Endothelial cell of umbilical vein (primary cell): ENCODE data around the gene ZNF280D. TPM values are rescaled to one million over a fixed set of nuclear protein-coding genes. Genes with fewer than 3 reads are reported as not detected.

ENCODE experiments used
- BruUV-seq: library from RNA; stranded (reverse); fragments of 400-500 nt; replicated peaks from 2 replicates; lab custom pipeline; 2021; lab: Mats Ljungman, UMichigan
- CTCF ChIA-PET: fragments of 300-600, 350-600 bp; sonication (Branson Sonifier 250); formaldehyde crosslinking; loops from one replicate; lab custom pipeline; 2021; ENCODE audit warnings: antibody characterized with exemption, inconsistent platforms; lab: Charles Lee
- POLR2A ChIA-PET: fragments of 300-600, 350-600 bp; sonication (Branson Sonifier 250); formaldehyde crosslinking; loops from one replicate; lab custom pipeline; 2021; ENCODE audit warnings: antibody characterized with exemption, inconsistent platforms; lab: Charles Lee
- DNase-seq: peaks from one replicate; pipeline ENCODE4 v3.0.0-alpha.2; 2011; ENCODE audit warnings: low read depth, low spot score
- FAIRE-seq: peaks from 2 replicates; lab custom pipeline; 2011; peaks lifted over from hg19 to GRCh38; lab: Jason Lieb, UNC
- H2AFZ ChIP-seq: 2 replicates; pipeline ENCODE4 v1.6.0; 2012; ENCODE audit warnings: low read depth, low read length, control low read depth, inconsistent platforms
- H3K27ac ChIP-seq: 2 replicates; pipeline ENCODE4 v1.5.1; 2011; ENCODE audit warnings: low read depth, mild to moderate bottlenecking, control low read depth, low read length, moderate library complexity; ENCODE audit not compliant: insufficient read depth
- H3K27me3 ChIP-seq, 2 experiments: 2 replicates each; pipeline versions ENCODE4 v1.6.0 to v1.6.1; 2011; ENCODE audit warnings: low read length in 2 of 2, mixed read lengths in 1 of 2; ENCODE audit not compliant: control insufficient read depth in 2 of 2, insufficient read depth in 2 of 2
- H3K36me3 ChIP-seq, 2 experiments: 2 replicates in 1 of 2; 3 replicates in 1 of 2; pipeline ENCODE4 v1.5.1; 2011; ENCODE audit warnings: low read length in 2 of 2, mild to moderate bottlenecking in 1 of 2, moderate library complexity in 1 of 2; ENCODE audit not compliant: control insufficient read depth in 2 of 2, insufficient read depth in 2 of 2; ENCODE audit errors: extremely low read depth in 1 of 2
- H3K4me1 ChIP-seq: 3 replicates; pipeline ENCODE4 v1.5.1; 2011; ENCODE audit warnings: mild to moderate bottlenecking, low read length; ENCODE audit not compliant: control insufficient read depth, insufficient read depth; ENCODE audit errors: extremely low read depth
- H3K4me2 ChIP-seq: 2 replicates; pipeline ENCODE4 v1.6.1; 2011; ENCODE audit warnings: low read length, control low read depth, mixed read lengths; ENCODE audit not compliant: insufficient read depth
- H3K4me3 ChIP-seq, 3 experiments: fragments of 200-600 bp in 1 of 3; sonication (generic), shearing (Covaris generic) in 1 of 3; replicated peaks in 1 of 3; 2 replicates each; pipeline ENCODE4 v1.5.1; 2011 to 2016; ENCODE audit warnings: control low read depth in 3 of 3, low read length in 3 of 3, mild to moderate bottlenecking in 2 of 3, inconsistent platforms in 1 of 3, low read depth in 1 of 3, moderate library complexity in 1 of 3; ENCODE audit not compliant: insufficient read depth in 1 of 3
- H3K79me2 ChIP-seq: 2 replicates; pipeline ENCODE4 v1.6.0; 2012; ENCODE audit warnings: low read length, inconsistent platforms; ENCODE audit not compliant: control insufficient read depth, insufficient read depth
- H3K9ac ChIP-seq: replicated peaks from 2 replicates; pipeline ENCODE3; 2011; ENCODE audit warnings: low read length, control low read depth; ENCODE audit not compliant: insufficient read depth; ENCODE audit errors: extremely low read depth
- H3K9me1 ChIP-seq: replicated peaks from 3 replicates; pipeline ENCODE4 v1.6.0; 2011; ENCODE audit warnings: mild to moderate bottlenecking, low read length; ENCODE audit not compliant: control insufficient read depth, insufficient read depth; ENCODE audit errors: extremely low read depth
- H3K9me3 ChIP-seq: replicated peaks from 2 replicates; pipeline ENCODE4 v1.5.1; 2012; ENCODE audit warnings: low read length, inconsistent platforms; ENCODE audit not compliant: control insufficient read depth, insufficient read depth
- H4K20me1 ChIP-seq: replicated peaks from 2 replicates; pipeline ENCODE3; 2011; ENCODE audit warnings: mild to moderate bottlenecking, low read length; ENCODE audit not compliant: control insufficient read depth, insufficient read depth; ENCODE audit errors: extremely low read depth
- EZH2 ChIP-seq: IDR thresholded peaks from 2 replicates; pipeline ENCODE4 v1.6.1; 2012; ENCODE audit warnings: borderline replicate concordance, low read depth, mild to moderate bottlenecking, moderate library complexity, low read length, inconsistent platforms; ENCODE audit not compliant: severe bottlenecking
- FOS ChIP-seq: IDR thresholded peaks from 2 replicates; pipeline ENCODE4 v1.6.1; 2011; ENCODE audit warnings: mild to moderate bottlenecking, low read length, moderate library complexity, borderline replicate concordance; ENCODE audit not compliant: insufficient read depth
- GATA2 ChIP-seq: IDR thresholded peaks from 2 replicates; pipeline ENCODE4 v1.7.0; 2011; ENCODE audit warnings: low read depth, mild to moderate bottlenecking, moderate library complexity, mixed read lengths, low read length; ENCODE audit not compliant: insufficient read length, insufficient read depth
- JUN ChIP-seq: IDR thresholded peaks from 2 replicates; pipeline ENCODE4 v1.6.1; 2011; ENCODE audit warnings: borderline replicate concordance, low read depth; ENCODE audit not compliant: insufficient read length, insufficient read depth
- MAX ChIP-seq: IDR thresholded peaks from 2 replicates; pipeline ENCODE4 v1.6.1; 2011; ENCODE audit not compliant: insufficient read depth, insufficient read length
- MYC ChIP-seq: IDR thresholded peaks from one replicate; pipeline ENCODE4 v1.6.1; 2011; ENCODE audit warnings: mild to moderate bottlenecking, low read depth, low read length
- POLR2A ChIP-seq: IDR thresholded peaks from 2 replicates; pipeline ENCODE4 v1.6.1; 2012; ENCODE audit warnings: low read depth, mild to moderate bottlenecking, control low read depth, low read length
- POLR2AphosphoS5 ChIP-seq: IDR thresholded peaks from 2 replicates; pipeline ENCODE4 v1.6.1; 2012; ENCODE audit warnings: low read depth, mild to moderate bottlenecking, control low read depth, low read length, moderate library complexity; ENCODE audit not compliant: insufficient read depth
- dilution Hi-C: fragments of 300-500 bp; cut with MboI; formaldehyde crosslinking; loops from one replicate; pipeline ENCODE4 v1.15.0; 2019; ENCODE audit warnings: low sequenced_read_pairs; ENCODE audit not compliant: extremely low pct_ligation_motif_present
- intact Hi-C: fragments of 100-400 bp; cut with micrococcal nuclease; formaldehyde crosslinking; loops from one replicate; pipeline ENCODE4 v1.10.0; 2022
- polyA plus RNA-seq, 4 experiments: library from polyadenylated mRNA; depleted of rRNA in 3 of 4; stranded (reverse) in 3 of 4; unstranded in 1 of 4; fragments of >200 nt; gene quantifications; 2 replicates each; pipeline versions ENCODE4 v1.2.1 to v1.2.3, GENCODE V29; 2011 to 2012; ENCODE audit warnings: missing spikeins in 1 of 4
- total RNA-seq: library from RNA; stranded (reverse); gene quantifications from 2 replicates; pipeline ENCODE4 v1.2.3, GENCODE V29; 2021
- TF ChIP-seq, protein P1 (sequence below), 2 donors: IDR thresholded peaks; 1 replicate in 1 of 2; 2 replicates in 1 of 2; pipeline ENCODE4 v1.5.1; 2011; ENCODE audit warnings: low read length in 2 of 2, mild to moderate bottlenecking in 2 of 2, moderate library complexity in 2 of 2, control low read depth in 1 of 2, inconsistent platforms in 1 of 2, low read depth in 1 of 2; ENCODE audit not compliant: insufficient read depth in 1 of 2; ENCODE audit errors: extremely low read depth in 1 of 2

The ZNF280D gene
- total and polyA plus RNA-seq, 2 donors (not counting 3 experiments of a cell fraction or from before 2014, with no cell fraction given), result 9.6 to 42.1 TPM

GRCh38 chr15:56723787-56724186 lies 9.5 kb downstream of the ZNF280D start:
- DNase-seq (no peak), FAIRE-seq (no peak)
- Histone ChIP-seq H3K9me1 (no peaks in the 10 kb centered on the region), H3K79me2 (peaks cover 61% of the 10 kb centered on the region), H3K27ac (no peak overlapping the region), H3K9ac (no peak overlapping the region), H4K20me1 (peaks cover 4% of the 10 kb centered on the region), H3K36me3 (peaks cover 0 to 3% of the 10 kb centered on the region in 2 experiments), H3K4me3 (no peak overlapping the region), H3K4me1 (no peaks in the 10 kb centered on the region), H3K4me2 (no peak overlapping the region), H3K27me3 (no peaks in the 10 kb centered on the region), H3K9me3 (no peaks in the 10 kb centered on the region), H2AFZ (no peak overlapping the region)
- ChIA-PET POLR2A (no interaction called here), CTCF (no interaction called here)
- no TSS peak for BruUV-seq
- dilution Hi-C loops, result no loop called here
- intact Hi-C loops, result no loop called here
- no peak for TF ChIP-seq MYC
- no peak for TF ChIP-seq MAX
- TF ChIP-seq FOS, result no peak

DNA sequence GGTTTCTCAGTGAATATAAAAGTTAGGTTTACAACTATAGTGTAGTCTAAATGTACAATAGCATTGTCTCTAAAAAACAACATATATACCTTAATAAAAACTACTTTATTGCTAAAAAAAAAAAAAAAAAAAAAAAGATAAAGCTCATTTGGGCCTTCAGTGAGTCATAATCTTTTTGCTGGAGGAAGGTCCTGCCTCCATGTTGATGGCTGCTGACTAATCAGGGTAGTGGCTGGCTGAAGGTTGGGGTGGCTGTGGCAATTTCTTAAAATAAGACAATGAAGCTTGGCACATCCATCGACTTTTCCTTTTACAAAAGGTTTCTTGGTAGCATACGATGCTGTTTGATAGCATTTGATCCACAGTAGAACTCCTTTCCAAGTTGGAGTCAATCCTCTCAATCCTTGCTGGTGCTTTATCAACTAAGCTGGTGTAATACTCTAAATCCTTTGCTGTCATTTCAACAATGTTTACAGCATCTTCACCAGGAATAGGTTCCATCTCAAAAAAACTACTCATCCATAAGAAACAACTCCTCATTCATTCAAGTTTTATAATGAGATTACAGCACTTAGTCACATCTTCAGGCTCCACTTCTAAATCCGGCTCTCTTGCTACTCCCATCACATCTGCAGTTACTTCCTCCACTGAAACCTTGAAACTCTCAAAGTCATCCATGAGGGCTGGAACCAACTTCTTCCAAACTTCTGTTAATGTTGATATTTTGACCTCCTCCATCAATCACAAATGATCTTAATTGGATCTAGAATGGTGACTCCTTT lies 13.3 kb downstream of the ZNF280D start:
- FAIRE-seq, result no peak
- H3K36me3 ChIP-seq, result no peaks in the 10 kb centered on the region
- CTCF ChIA-PET, result no interaction called here
- intact Hi-C loops (no loop called here), dilution Hi-C loops (no loop called here)
- no peak overlapping the region for H2AFZ ChIP-seq
- no peak for DNase-seq
- POLR2A ChIA-PET, result interaction anchor here (0.6 to 0.7 kb wide), 2 partner anchors 21 to 45 kb away, joined by 3 to 5 read pairs; no protein-coding TSS in a partner anchor
- H3K4me2 ChIP-seq, result no peak overlapping the region
- H3K4me1 ChIP-seq, result no peaks in the 10 kb centered on the region
- TF ChIP-seq MYC (no peak), EZH2 (no peak), POLR2A (no peak), FOS (no peak), JUN (no peak), POLR2AphosphoS5 (no peak), GATA2 (no peak), MAX (no peak)
- TF ChIP-seq, protein P1, sequence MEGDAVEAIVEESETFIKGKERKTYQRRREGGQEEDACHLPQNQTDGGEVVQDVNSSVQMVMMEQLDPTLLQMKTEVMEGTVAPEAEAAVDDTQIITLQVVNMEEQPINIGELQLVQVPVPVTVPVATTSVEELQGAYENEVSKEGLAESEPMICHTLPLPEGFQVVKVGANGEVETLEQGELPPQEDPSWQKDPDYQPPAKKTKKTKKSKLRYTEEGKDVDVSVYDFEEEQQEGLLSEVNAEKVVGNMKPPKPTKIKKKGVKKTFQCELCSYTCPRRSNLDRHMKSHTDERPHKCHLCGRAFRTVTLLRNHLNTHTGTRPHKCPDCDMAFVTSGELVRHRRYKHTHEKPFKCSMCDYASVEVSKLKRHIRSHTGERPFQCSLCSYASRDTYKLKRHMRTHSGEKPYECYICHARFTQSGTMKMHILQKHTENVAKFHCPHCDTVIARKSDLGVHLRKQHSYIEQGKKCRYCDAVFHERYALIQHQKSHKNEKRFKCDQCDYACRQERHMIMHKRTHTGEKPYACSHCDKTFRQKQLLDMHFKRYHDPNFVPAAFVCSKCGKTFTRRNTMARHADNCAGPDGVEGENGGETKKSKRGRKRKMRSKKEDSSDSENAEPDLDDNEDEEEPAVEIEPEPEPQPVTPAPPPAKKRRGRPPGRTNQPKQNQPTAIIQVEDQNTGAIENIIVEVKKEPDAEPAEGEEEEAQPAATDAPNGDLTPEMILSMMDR (IDR thresholded peaks at IDR 0.05; ENCODE audit: extremely low read depth in 1 of 2, insufficient read depth in 1 of 2, low read depth in 1 of 2, low read length in 2 of 2), result no peak
- H3K9ac ChIP-seq, result no peak overlapping the region
- no peaks in the 10 kb centered on the region for H3K9me3 ChIP-seq
- no peaks in the 10 kb centered on the region for H4K20me1 ChIP-seq
- H3K9me1 ChIP-seq, result peaks cover 3% of the 10 kb centered on the region
- H3K27me3 ChIP-seq, result no peaks in the 10 kb centered on the region
- H3K27ac ChIP-seq, result no peak overlapping the region
- peaks cover 62% of the 10 kb centered on the region for H3K79me2 ChIP-seq
- BruUV-seq, result no TSS peak
- no peak overlapping the region for H3K4me3 ChIP-seq
